HCEC 1CT (cell line): Measurements from ENCODE around the gene ELAVL4.

Source experiments
- DNase-seq: peaks from one replicate; pipeline ENCODE4 v3.0.0-alpha.2; 2017

ELAVL4 gene

GRCh38 chr1:50180367-50180766 lies 71.6 kb downstream of the ELAVL4 start:
- DNase-seq = no peak

- DNase-seq = no peak
These were observed 72.4 kb downstream of the ELAVL4 start for GRCh38 chr1:50181027-50181663.

- no peak for DNase-seq
These were observed 74.8 kb downstream of the ELAVL4 start for GRCh38 chr1:50183378-50184133.

GRCh38 chr1:50189369-50189768 lies 80.6 kb downstream of the ELAVL4 start:
- no peak for DNase-seq

- DNase-seq = no peak
These were observed 84.3 kb downstream of the ELAVL4 start for GRCh38 chr1:50193002-50193401.

GRCh38 chr1:50195205-50195604 lies 86.5 kb downstream of the ELAVL4 start:
- DNase-seq = no peak

- no peak for DNase-seq
These were observed 87.4 kb downstream of the ELAVL4 start for GRCh38 chr1:50196081-50196480.

- DNase-seq = no peak
These were observed 88.5 kb downstream of the ELAVL4 start for GRCh38 chr1:50197216-50197615.

GRCh38 chr1:50208315-50208714 lies 99.6 kb downstream of the ELAVL4 start:
- DNase-seq = no peak

GRCh38 chr1:50208756-50209155 lies 100.0 kb downstream of the ELAVL4 start:
- no peak for DNase-seq

GRCh38 chr1:50209749-50210148 lies 101.0 kb downstream of the ELAVL4 start:
- no peak for DNase-seq

- no peak for DNase-seq
These were observed 104.8 kb downstream of the ELAVL4 start for GRCh38 chr1:50213505-50213904.

- DNase-seq = no peak
These were observed 106.0 kb downstream of the ELAVL4 start for GRCh38 chr1:50214717-50215116.

- DNase-seq = no peak
These were observed 109.8 kb downstream of the ELAVL4 start for GRCh38 chr1:50218344-50219120.

GRCh38 chr1:50228871-50229384 lies 120.2 kb downstream of the ELAVL4 start:
- no peak for DNase-seq

GRCh38 chr1:50231209-50231608 lies 122.5 kb downstream of the ELAVL4 start:
- no peak for DNase-seq

- no peak for DNase-seq
These were observed 123.6 kb downstream of the ELAVL4 start for GRCh38 chr1:50232336-50232735.

GRCh38 chr1:50236656-50237055 lies 127.9 kb downstream of the ELAVL4 start:
- no peak for DNase-seq

GRCh38 chr1:50237056-50237455 lies 128.3 kb downstream of the ELAVL4 start:
- DNase-seq = no peak

- no peak for DNase-seq
These were observed 135.2 kb downstream of the ELAVL4 start for GRCh38 chr1:50243939-50244338.

GRCh38 chr1:50246869-50247268 lies 138.1 kb downstream of the ELAVL4 start:
- DNase-seq = no peak

- no peak for DNase-seq
These were observed 143.0 kb downstream of the ELAVL4 start for GRCh38 chr1:50251702-50252101.

GRCh38 chr1:50252196-50252595 lies 143.5 kb downstream of the ELAVL4 start:
- no peak for DNase-seq
